ENCODE measurements around the gene INPP5D. TPM values are rescaled to one million over a fixed set of nuclear protein-coding genes. Genes with fewer than 3 reads are reported as not detected.

INPP5D gene
- total RNA-seq, 1 experiment from 2014 or later, result 5.1 TPM

Other genes with a start within 250 kb of the INPP5D start
- 0.03 TPM in 1 of 2 replicates, not detected in the other for gene SNORC, start 190.1 kb upstream of the INPP5D start, total RNA-seq (2014; rRNA removed; shearing (Covaris generic))
- 0.31 and 0.75 TPM in 2 replicates for gene NGEF, start 47.1 kb upstream of the INPP5D start, total RNA-seq (2014; rRNA removed; shearing (Covaris generic))
- not detected in 2 replicates for gene NEU2, start 27.7 kb upstream of the INPP5D start, total RNA-seq (2014; rRNA removed; shearing (Covaris generic))
- gene ATG16L1, start 191.3 kb downstream of the INPP5D start, total RNA-seq (2014; rRNA removed; shearing (Covaris generic)), result 30.8 and 38.8 TPM in 2 replicates
- 0.80 TPM in 1 of 2 replicates, not detected in the other for gene SAG, start 247.5 kb downstream of the INPP5D start, total RNA-seq (2014; rRNA removed; shearing (Covaris generic))